Measurements from ENCODE around the gene KDM1A.

GRCh38 chr1:23085696-23086095 is 66.4 kb downstream of the KDM1A start:
- TF ChIP-seq ZNF384 (IDR thresholded peaks at IDR 0.05; ENCODE audit: low read depth, low read length): no peak
- no peak for TF ChIP-seq NFRKB (IDR thresholded peaks at IDR 0.05; ENCODE audit: low read depth)
- no peak for TF ChIP-seq ATF3 (IDR thresholded peaks at IDR 0.05)
- no peak for TF ChIP-seq ATF3 (CRISPR knock-in tag; conservative IDR thresholded peaks at IDR 0.05)
- no peak for TF ChIP-seq TAL1 (IDR thresholded peaks at IDR 0.05)
- no peak for TF ChIP-seq MCM5 (IDR thresholded peaks at IDR 0.05; ENCODE audit: low read depth)
- TF ChIP-seq RBM39 (optimal IDR thresholded peaks at IDR 0.05; ENCODE audit: low read depth, low read length): no peak
- TF ChIP-seq CTCF (IDR thresholded peaks at IDR 0.05 in 2 of 3, conservative IDR thresholded peaks at IDR 0.05 in 1 of 3; ENCODE audit: insufficient read depth in 2 of 3, low read depth in 1 of 3, low read length in 3 of 3): no peak
- TF ChIP-seq ZNF354B (CRISPR knock-in tag; IDR thresholded peaks at IDR 0.05): no peak
- no peak for TF ChIP-seq ZZZ3 (IDR thresholded peaks at IDR 0.05)
- no peak for TF ChIP-seq MEF2A (IDR thresholded peaks at IDR 0.05; ENCODE audit: control insufficient read depth, low read depth, low read length)

Measured in K562 (cell line).